GM12864 (cell line): ENCODE data around the gene PCNX2.

Experiments used
- DNase-seq: peaks from one replicate; pipeline ENCODE4 v3.0.0-alpha.2; 2011; ENCODE audit warnings: low read depth
- H3K4me3 ChIP-seq: 2 replicates; pipeline ENCODE4 v1.5.1; 2011; ENCODE audit warnings: mild to moderate bottlenecking, low read depth, low read length, control low read depth
- TF ChIP-seq, protein P1 (sequence below): IDR thresholded peaks from 2 replicates; pipeline ENCODE4 v1.5.1; 2011; ENCODE audit warnings: low read depth, mild to moderate bottlenecking, moderate library complexity, low read length, control low read depth, inconsistent platforms; ENCODE audit errors: missing control alignments

The PCNX2 gene

DNA sequence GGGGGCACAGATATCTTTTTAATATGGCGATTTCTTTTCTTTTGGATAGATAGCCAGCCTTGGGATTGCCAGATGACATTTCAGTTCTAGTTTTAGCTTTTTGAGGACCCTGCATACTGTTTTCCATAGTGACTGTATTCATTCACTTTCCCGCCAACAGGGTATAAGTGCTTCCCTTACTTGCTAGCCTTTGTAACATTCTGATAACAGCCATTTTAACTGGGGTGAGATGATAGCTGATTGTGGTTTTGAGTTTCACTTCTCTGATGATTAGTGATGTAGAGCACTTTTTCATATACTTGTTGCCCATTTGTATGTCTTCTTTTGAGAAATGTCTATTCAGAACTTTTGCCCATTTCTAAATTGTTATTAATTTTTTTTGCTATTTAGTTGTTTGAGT is 193.2 kb downstream of the PCNX2 start:
- no peak overlapping the region for H3K4me3 ChIP-seq
- TF ChIP-seq, protein P1, sequence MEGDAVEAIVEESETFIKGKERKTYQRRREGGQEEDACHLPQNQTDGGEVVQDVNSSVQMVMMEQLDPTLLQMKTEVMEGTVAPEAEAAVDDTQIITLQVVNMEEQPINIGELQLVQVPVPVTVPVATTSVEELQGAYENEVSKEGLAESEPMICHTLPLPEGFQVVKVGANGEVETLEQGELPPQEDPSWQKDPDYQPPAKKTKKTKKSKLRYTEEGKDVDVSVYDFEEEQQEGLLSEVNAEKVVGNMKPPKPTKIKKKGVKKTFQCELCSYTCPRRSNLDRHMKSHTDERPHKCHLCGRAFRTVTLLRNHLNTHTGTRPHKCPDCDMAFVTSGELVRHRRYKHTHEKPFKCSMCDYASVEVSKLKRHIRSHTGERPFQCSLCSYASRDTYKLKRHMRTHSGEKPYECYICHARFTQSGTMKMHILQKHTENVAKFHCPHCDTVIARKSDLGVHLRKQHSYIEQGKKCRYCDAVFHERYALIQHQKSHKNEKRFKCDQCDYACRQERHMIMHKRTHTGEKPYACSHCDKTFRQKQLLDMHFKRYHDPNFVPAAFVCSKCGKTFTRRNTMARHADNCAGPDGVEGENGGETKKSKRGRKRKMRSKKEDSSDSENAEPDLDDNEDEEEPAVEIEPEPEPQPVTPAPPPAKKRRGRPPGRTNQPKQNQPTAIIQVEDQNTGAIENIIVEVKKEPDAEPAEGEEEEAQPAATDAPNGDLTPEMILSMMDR: no peak

DNA sequence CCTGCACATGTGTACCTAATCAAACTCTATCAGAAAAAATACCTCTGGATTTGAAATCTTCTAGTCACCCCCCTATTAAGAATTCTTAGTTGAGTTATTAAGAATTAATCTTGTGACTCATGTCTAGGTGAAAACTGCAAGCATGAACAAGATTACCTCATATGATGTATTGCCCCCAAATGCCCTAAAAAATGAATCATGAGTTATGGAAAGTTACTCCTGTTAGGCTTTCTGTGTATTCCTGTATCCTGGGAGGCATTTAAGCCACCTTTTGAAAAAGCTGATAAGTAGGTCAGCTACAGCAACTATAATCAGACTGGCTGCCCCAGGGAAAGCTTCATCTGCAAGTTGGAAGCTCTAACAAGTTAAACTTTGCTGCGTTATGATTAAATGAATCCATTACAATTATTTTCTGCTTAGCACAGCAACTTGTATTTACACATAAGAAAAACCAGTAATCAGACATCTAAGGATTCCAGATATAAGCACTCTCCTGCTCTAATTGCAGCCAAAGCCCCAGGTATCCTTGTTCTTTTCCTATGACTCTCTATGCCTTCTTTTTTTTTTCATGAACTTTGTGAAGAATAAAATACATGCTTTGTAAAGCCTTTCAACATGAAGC is 197.5 kb downstream of the PCNX2 start:
- TF ChIP-seq, protein P1: no peak
- DNase-seq: no peak
- H3K4me3 ChIP-seq: no peak overlapping the region

More for the DNA sequence above, 193.2 kb downstream of the PCNX2 start:
- no peak for DNase-seq

DNA sequence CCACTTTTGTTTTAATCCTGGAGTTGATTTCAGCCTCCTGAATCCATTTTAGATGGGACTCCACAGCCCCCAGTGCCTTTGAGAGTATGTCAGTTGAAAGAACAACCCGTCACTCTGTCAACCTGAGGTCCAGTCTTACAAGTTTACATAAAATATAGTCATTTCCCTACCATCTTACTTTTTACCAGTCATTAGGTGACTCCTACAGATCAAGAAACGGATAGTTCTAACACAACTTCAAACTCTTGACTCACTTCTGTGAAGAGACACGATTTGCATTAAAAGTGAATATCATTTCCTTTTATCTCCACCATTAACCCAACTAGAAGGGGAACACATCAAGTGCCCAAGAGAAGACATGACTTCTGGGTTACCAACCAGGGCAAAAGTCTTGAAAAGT is 198.0 kb downstream of the PCNX2 start:
- H3K4me3 ChIP-seq: no peak overlapping the region
- TF ChIP-seq, protein P1: no peak
- no peak for DNase-seq

DNA sequence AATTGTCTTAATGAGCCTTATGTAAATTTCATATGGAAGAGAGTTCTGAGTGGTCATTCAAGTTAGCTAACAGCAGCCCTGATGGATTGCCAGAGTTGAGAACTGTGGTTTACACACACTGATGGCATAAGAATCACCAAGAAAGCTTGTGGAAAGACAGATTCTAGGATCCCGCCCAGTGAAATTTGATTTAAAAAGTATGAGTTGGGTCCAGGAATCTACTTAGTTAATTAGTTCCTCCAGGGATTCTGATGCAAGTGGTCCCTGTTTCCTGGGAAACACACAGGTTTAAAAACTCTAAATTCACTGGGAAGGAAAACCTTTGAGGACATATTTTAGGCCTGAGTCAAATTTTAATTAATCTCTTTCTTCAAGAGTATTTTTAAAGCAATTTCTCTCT is 200.8 kb downstream of the PCNX2 start:
- TF ChIP-seq, protein P1: no peak
- no peak for DNase-seq
- no peak overlapping the region for H3K4me3 ChIP-seq

DNA sequence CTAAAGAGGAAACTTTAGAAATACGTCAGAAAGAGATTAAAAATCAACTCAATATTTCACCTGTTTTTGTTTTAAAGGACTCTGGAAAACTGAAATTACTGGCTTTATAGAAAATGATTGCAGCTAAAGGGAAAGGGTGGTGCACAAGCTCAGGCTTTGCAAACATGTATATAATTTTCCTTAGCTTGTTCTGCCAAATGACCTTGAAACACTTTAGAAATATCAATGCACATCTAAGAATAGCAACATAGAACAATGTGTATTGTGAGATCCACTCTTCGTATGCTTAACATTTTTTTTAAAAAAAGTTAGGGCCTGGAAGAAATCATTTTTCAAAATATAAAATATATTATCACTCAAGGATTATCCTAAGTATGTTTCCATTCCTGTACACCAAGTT is 201.3 kb downstream of the PCNX2 start:
- DNase-seq: no peak
- H3K4me3 ChIP-seq: no peak overlapping the region
- TF ChIP-seq, protein P1: no peak

DNA sequence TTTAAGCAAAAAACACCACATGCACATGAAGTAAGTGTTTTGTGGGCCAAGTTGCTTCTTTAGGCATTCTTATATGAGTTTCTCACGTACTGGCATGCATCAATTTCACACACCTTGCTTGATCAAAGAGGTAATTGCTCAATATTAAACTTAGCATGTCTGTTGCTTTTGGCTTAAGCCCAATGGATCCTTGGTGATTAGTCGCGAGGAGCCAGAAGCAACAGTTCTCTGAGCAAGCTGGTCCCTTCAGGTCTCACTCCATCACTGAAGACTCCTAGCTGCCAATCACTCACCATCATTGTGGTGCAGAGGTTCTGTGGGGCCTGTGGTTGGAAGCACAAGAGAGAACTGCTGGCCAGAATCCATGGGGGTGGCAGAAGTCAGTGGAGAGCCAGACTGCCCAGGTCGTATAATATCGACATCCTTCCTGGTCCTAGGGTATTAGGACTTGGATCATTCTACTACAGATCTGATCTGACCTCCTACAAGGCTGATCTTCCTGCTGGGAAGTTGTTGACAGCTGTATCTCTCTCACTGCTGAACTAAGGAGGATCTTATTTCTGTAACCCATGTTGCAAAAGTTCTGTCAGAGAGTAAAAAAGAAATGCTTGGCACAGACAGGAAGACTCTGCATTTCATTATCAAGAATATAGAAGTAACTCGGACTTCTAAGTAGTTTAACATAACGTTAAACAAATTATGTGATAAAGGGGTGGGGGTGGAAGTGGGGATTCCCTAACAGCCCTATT is 204.6 kb downstream of the PCNX2 start:
- TF ChIP-seq, protein P1: no peak
- no peak for DNase-seq
- no peak overlapping the region for H3K4me3 ChIP-seq

DNA sequence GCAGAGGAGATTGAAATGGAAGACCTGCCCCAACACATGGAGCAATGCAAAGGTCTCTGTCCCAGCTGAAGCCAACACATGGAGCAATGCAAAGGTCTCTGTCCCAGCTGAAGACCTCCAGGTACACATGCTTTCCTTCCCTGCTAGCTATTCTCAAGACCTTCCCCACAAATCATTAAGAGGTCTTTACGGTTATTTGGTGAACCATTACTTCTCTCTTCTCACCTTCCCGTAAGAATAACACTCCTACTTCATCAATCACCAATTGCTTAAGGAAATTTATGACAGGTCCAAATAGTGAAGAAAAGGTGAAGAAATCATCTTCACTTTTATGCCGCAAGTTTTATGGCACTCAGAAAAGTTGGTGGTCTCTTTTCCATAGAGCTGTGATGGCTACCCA is 206.3 kb downstream of the PCNX2 start:
- no peak for DNase-seq
- TF ChIP-seq, protein P1: no peak
- H3K4me3 ChIP-seq: no peak overlapping the region
